Keratinocyte (primary cell): ENCODE measurements around the gene XPNPEP2. TPM values are rescaled to one million over a fixed set of nuclear protein-coding genes. Genes with fewer than 3 reads are reported as not detected.

Experiments
- DNase-seq: peaks from one replicate; pipeline ENCODE4 v3.0.0-alpha.2; 2011; ENCODE audit warnings: low read depth, missing footprints, low spot score
- FAIRE-seq: peaks from 2 replicates; lab custom pipeline; 2011; peaks lifted over from hg19 to GRCh38; lab: Jason Lieb, UNC
- H2AFZ ChIP-seq: 2 replicates; pipeline ENCODE4 v1.6.0; 2012; ENCODE audit warnings: low read length, control low read depth, inconsistent platforms; ENCODE audit not compliant: control insufficient read depth
- H3K27ac ChIP-seq: 2 replicates; pipeline ENCODE4 v1.5.1; 2011; ENCODE audit warnings: low read length; ENCODE audit not compliant: control insufficient read depth, insufficient read depth
- H3K27me3 ChIP-seq: 3 replicates; pipeline ENCODE4 v1.6.0; 2011; ENCODE audit warnings: low read length; ENCODE audit not compliant: control insufficient read depth, insufficient read depth; ENCODE audit errors: extremely low read depth
- H3K36me3 ChIP-seq, 2 experiments: 2 replicates in 1 of 2; 3 replicates in 1 of 2; pipeline ENCODE4 v1.5.1; 2011; ENCODE audit warnings: low read length in 2 of 2, mild to moderate bottlenecking in 1 of 2; ENCODE audit not compliant: control insufficient read depth in 2 of 2, insufficient read depth in 2 of 2; ENCODE audit errors: extremely low read depth in 1 of 2
- H3K4me1 ChIP-seq: 3 replicates; pipeline ENCODE4 v1.5.1; 2011; ENCODE audit warnings: low read length; ENCODE audit not compliant: control insufficient read depth, insufficient read depth; ENCODE audit errors: extremely low read depth
- H3K4me2 ChIP-seq: 3 replicates; pipeline ENCODE4 v1.6.0; 2011; ENCODE audit warnings: low read depth, low read length; ENCODE audit not compliant: control insufficient read depth, insufficient read depth; ENCODE audit errors: extremely low read depth
- H3K4me3 ChIP-seq, 3 experiments: fragments of 200-600 bp in 1 of 3; sonication (generic) in 1 of 3; 2 replicates in 2 of 3; 3 replicates in 1 of 3; pipeline ENCODE4 v1.5.1; 2011 to 2016; ENCODE audit warnings: low read length in 3 of 3, mild to moderate bottlenecking in 3 of 3, control low read depth in 2 of 3, inconsistent platforms in 1 of 3, low read depth in 1 of 3, mixed read lengths in 1 of 3, mixed run types in 1 of 3, moderate library complexity in 1 of 3; ENCODE audit not compliant: control insufficient read depth in 2 of 3, insufficient read depth in 2 of 3; ENCODE audit errors: extremely low read depth in 1 of 3
- H3K79me2 ChIP-seq: 2 replicates; pipeline ENCODE4 v1.6.0; 2012; ENCODE audit warnings: low read length; ENCODE audit not compliant: control insufficient read depth, insufficient read depth
- H3K9ac ChIP-seq: 3 replicates; pipeline ENCODE4 v1.6.0; 2011; ENCODE audit warnings: low read length; ENCODE audit not compliant: control insufficient read depth, insufficient read depth; ENCODE audit errors: extremely low read depth
- H3K9me1 ChIP-seq: 3 replicates; pipeline ENCODE4 v1.6.0; 2011; ENCODE audit warnings: low read length; ENCODE audit not compliant: control insufficient read depth, insufficient read depth; ENCODE audit errors: extremely low read depth
- H3K9me3 ChIP-seq: 2 replicates; pipeline ENCODE4 v1.5.1; 2012; ENCODE audit warnings: low read depth, low read length; ENCODE audit not compliant: control insufficient read depth
- H4K20me1 ChIP-seq: 3 replicates; pipeline ENCODE4 v1.6.0; 2011; ENCODE audit warnings: low read length; ENCODE audit not compliant: control insufficient read depth, insufficient read depth; ENCODE audit errors: extremely low read depth
- EZH2 ChIP-seq: IDR thresholded peaks from one replicate; pipeline ENCODE4 v1.6.1; 2012; ENCODE audit warnings: inconsistent platforms, mild to moderate bottlenecking, low read length, moderate library complexity
- dilution Hi-C: fragments of 300-500 bp; cut with MboI; formaldehyde crosslinking; loops from one replicate; pipeline ENCODE4 v1.7.0; 2020; ENCODE audit warnings: low sequenced_read_pairs; ENCODE audit not compliant: extremely low pct_ligation_motif_present
- polyA plus RNA-seq, 5 experiments: library from polyadenylated mRNA; depleted of rRNA in 3 of 5; stranded (reverse) in 3 of 5; stranded (forward) in 1 of 5; unstranded in 1 of 5; fragments of >200 nt; gene quantifications; 1 replicate in 1 of 5; 2 replicates in 3 of 5; 3 replicates in 1 of 5; pipeline versions ENCODE4 v1.2.1 to v1.2.3, GENCODE V29; 2011 to 2012; ENCODE audit warnings: missing spikeins in 2 of 5, low read depth in 1 of 5, low replicate concordance in 1 of 5
- TF ChIP-seq, protein P1 (sequence below), 3 experiments: IDR thresholded peaks in 1 of 3; conservative IDR thresholded peaks in 1 of 3; optimal IDR thresholded peaks in 1 of 3; 2 replicates in 2 of 3; 3 replicates in 1 of 3; pipeline versions ENCODE3 to v1.5.1; 2011; ENCODE audit warnings: low read length in 3 of 3, mild to moderate bottlenecking in 3 of 3, moderate library complexity in 2 of 3, control low read depth in 1 of 3, inconsistent platforms in 1 of 3; ENCODE audit not compliant: insufficient read depth in 2 of 3; ENCODE audit errors: extremely low read depth in 1 of 3

Gene XPNPEP2
- polyA plus RNA-seq, 1 donor (not counting 4 experiments of a cell fraction or from before 2014, with no cell fraction given) = not detected

DNA sequence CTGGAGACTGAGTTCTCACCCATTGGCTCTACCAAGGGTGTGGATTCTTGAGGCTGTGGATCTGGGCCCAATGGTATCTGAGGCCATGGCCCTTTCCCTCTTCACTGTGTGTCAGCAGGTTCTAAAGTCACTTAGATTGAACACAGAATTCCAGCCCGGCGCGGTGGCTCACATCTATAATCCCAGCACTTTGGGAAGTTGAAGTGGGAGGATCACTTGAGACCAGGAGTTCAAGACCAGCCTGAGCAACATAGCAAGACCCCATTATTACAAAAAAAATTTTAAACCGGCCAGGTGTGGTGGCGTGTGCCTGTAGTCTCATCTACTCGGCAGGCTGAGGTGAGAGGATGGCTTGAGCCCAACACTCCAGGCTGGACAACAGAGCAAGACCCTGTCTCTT is 18.0 kb upstream of the XPNPEP2 start:
- no peaks in the 10 kb centered on the region for H3K9me1 ChIP-seq
- H3K27ac ChIP-seq = no peak overlapping the region
- peaks cover 3% of the 10 kb centered on the region for H3K27me3 ChIP-seq
- no peak overlapping the region for H3K9ac ChIP-seq
- H3K4me1 ChIP-seq = peaks cover 7% of the 10 kb centered on the region
- no peak overlapping the region for H2AFZ ChIP-seq
- no peak overlapping the region for H3K4me3 ChIP-seq
- H3K36me3 ChIP-seq = no peaks in the 10 kb centered on the region
- no peaks in the 10 kb centered on the region for H4K20me1 ChIP-seq
- FAIRE-seq (no peak), DNase-seq (no peak)
- no peak overlapping the region for H3K4me2 ChIP-seq
- dilution Hi-C loops = no loop called here
- no peaks in the 10 kb centered on the region for H3K79me2 ChIP-seq
- TF ChIP-seq, protein P1, sequence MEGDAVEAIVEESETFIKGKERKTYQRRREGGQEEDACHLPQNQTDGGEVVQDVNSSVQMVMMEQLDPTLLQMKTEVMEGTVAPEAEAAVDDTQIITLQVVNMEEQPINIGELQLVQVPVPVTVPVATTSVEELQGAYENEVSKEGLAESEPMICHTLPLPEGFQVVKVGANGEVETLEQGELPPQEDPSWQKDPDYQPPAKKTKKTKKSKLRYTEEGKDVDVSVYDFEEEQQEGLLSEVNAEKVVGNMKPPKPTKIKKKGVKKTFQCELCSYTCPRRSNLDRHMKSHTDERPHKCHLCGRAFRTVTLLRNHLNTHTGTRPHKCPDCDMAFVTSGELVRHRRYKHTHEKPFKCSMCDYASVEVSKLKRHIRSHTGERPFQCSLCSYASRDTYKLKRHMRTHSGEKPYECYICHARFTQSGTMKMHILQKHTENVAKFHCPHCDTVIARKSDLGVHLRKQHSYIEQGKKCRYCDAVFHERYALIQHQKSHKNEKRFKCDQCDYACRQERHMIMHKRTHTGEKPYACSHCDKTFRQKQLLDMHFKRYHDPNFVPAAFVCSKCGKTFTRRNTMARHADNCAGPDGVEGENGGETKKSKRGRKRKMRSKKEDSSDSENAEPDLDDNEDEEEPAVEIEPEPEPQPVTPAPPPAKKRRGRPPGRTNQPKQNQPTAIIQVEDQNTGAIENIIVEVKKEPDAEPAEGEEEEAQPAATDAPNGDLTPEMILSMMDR (optimal IDR thresholded peaks at IDR 0.05 in 1 of 3, IDR thresholded peaks at IDR 0.05 in 1 of 3, conservative IDR thresholded peaks at IDR 0.05 in 1 of 3; ENCODE audit: extremely low read depth in 1 of 3, insufficient read depth in 2 of 3, low read length in 3 of 3) = no peak
- TF ChIP-seq EZH2 = no peak
- no peaks in the 10 kb centered on the region for H3K9me3 ChIP-seq

GRCh38 chrX:129721414-129721813 is 17.4 kb upstream of the XPNPEP2 start:
- Histone ChIP-seq H3K9ac (no peak overlapping the region), H3K9me1 (no peaks in the 10 kb centered on the region), H3K4me3 (no peak overlapping the region), H2AFZ (no peak overlapping the region), H3K27ac (no peak overlapping the region), H3K27me3 (no peaks in the 10 kb centered on the region), H3K9me3 (no peaks in the 10 kb centered on the region), H4K20me1 (no peaks in the 10 kb centered on the region), H3K4me2 (no peak overlapping the region), H3K36me3 (no peaks in the 10 kb centered on the region), H3K79me2 (no peaks in the 10 kb centered on the region), H3K4me1 (peaks cover 7% of the 10 kb centered on the region)
- dilution Hi-C loops = no loop called here
- DNase-seq (no peak), FAIRE-seq (no peak)
- no peak for TF ChIP-seq EZH2
- TF ChIP-seq, protein P1 (optimal IDR thresholded peaks at IDR 0.05 in 1 of 3, IDR thresholded peaks at IDR 0.05 in 1 of 3, conservative IDR thresholded peaks at IDR 0.05 in 1 of 3; ENCODE audit: extremely low read depth in 1 of 3, insufficient read depth in 2 of 3, low read length in 3 of 3) = no peak
